GM12878 (cell line): ENCODE data around the gene MAD1L1. TPM values are rescaled to one million over a fixed set of nuclear protein-coding genes. Genes with fewer than 3 reads are reported as not detected.

Experiments
- ATAC-seq: fragments of 200-7000 bp; cut with Tn5 transposase; 3 replicates; pipeline ENCODE4 v1.9.1; 2020; ENCODE audit warnings: mild to moderate bottlenecking, moderate library complexity
- BruUV-seq: library from RNA; stranded (reverse); fragments of 400-500 nt; replicated peaks from 2 replicates; lab custom pipeline; 2021; lab: Mats Ljungman, UMichigan
- CTCF ChIA-PET: fragments of 300-600 bp; sonication (Branson Sonifier 250); formaldehyde crosslinking; extraction: SDS; loops from one replicate; lab custom pipeline; 2021; ENCODE audit warnings: inconsistent platforms; lab: Yijun Ruan, JAX
- POLR2A ChIA-PET: fragments of 350-600 bp; formaldehyde crosslinking; extraction: SDS; loops from one replicate; lab custom pipeline; 2021; ENCODE audit warnings: inconsistent platforms; lab: Charles Lee
- RAD21 ChIA-PET: fragments of 300-600 bp; sonication (Branson Sonifier 250); formaldehyde crosslinking; loops from one replicate; lab custom pipeline; 2023; ENCODE audit warnings: antibody characterized with exemption; ENCODE audit not compliant: unreplicated experiment; lab: Charles Lee
- SMC1A ChIA-PET: fragments of 300-600 bp; sonication (Branson Sonifier 250); formaldehyde crosslinking; loops from one replicate; lab custom pipeline; 2023; ENCODE audit not compliant: unreplicated experiment, uncharacterized antibody; lab: Charles Lee
- DNase-seq: peaks from one replicate; pipeline ENCODE4 v3.0.0-alpha.2; 2011; ENCODE audit warnings: low read depth, low spot score
- FAIRE-seq: peaks from 3 replicates; lab custom pipeline; 2011; peaks lifted over from hg19 to GRCh38; lab: Jason Lieb, UNC
- H2AFZ ChIP-seq: 2 replicates; pipeline ENCODE4 v1.6.0; 2011; ENCODE audit warnings: low read depth, low read length, control low read depth; ENCODE audit not compliant: control insufficient read depth
- H3K27ac ChIP-seq: 2 replicates; pipeline ENCODE4 v1.5.1; 2011; ENCODE audit warnings: control low read depth; ENCODE audit not compliant: control insufficient read depth, insufficient read depth
- H3K27me3 ChIP-seq, 2 experiments: replicated peaks in 1 of 2; 2 replicates each; pipeline versions ENCODE4 v1.6.0 to v1.6.1; 2011; ENCODE audit warnings: low read length in 1 of 2; ENCODE audit not compliant: control insufficient read depth in 2 of 2, insufficient read depth in 2 of 2
- H3K36me3 ChIP-seq, 2 experiments: 2 replicates each; pipeline ENCODE4 v1.5.1; 2011; ENCODE audit warnings: low read length in 1 of 2; ENCODE audit not compliant: control insufficient read depth in 2 of 2, insufficient read depth in 2 of 2
- H3K4me1 ChIP-seq: 2 replicates; pipeline ENCODE4 v1.6.1; 2011; ENCODE audit warnings: mild to moderate bottlenecking, low read length, moderate library complexity, mixed read lengths; ENCODE audit not compliant: control insufficient read depth, insufficient read depth
- H3K4me2 ChIP-seq: 2 replicates; pipeline ENCODE4 v1.6.0; 2011; ENCODE audit warnings: control low read depth; ENCODE audit not compliant: control insufficient read depth, insufficient read depth
- H3K4me3 ChIP-seq: fragments of 200-600 bp; sonication (generic); 2 replicates; pipeline ENCODE4 v1.5.1; 2016
- H3K79me2 ChIP-seq: 2 replicates; pipeline ENCODE4 v1.6.0; 2011; ENCODE audit warnings: low read length; ENCODE audit not compliant: control insufficient read depth, insufficient read depth
- H3K9ac ChIP-seq: 2 replicates; pipeline ENCODE4 v1.8.0; 2011; ENCODE audit warnings: low read length, control low read depth, mixed read lengths; ENCODE audit not compliant: control insufficient read depth, insufficient read depth
- H3K9me3 ChIP-seq: replicated peaks from 3 replicates; pipeline ENCODE4 v1.5.1; 2011; ENCODE audit warnings: mild to moderate bottlenecking, low read length; ENCODE audit not compliant: control insufficient read depth, insufficient read depth
- H4K20me1 ChIP-seq: 2 replicates; pipeline ENCODE4 v1.6.0; 2011; ENCODE audit not compliant: control insufficient read depth, insufficient read depth
- CBX3 ChIP-seq: fragments of 200-600 bp; sonication (generic); IDR thresholded peaks from 2 replicates; pipeline ENCODE4 v1.6.1; 2016; ENCODE audit warnings: low read depth, borderline replicate concordance
- FOXK2 ChIP-seq: fragments of 450-650 bp; IDR thresholded peaks from 2 replicates; pipeline ENCODE4 v1.6.1; 2017; ENCODE audit warnings: mild to moderate bottlenecking, moderate library complexity
- HCFC1 ChIP-seq: fragments of 150-350 bp; IDR thresholded peaks from 2 replicates; pipeline ENCODE4 v1.6.1; 2014; ENCODE audit warnings: low read length
- IRF5 ChIP-seq: fragments of 450-650 bp; IDR thresholded peaks from 2 replicates; pipeline ENCODE4 v1.6.1; 2017; ENCODE audit warnings: borderline replicate concordance
- NR2F1 ChIP-seq: fragments of 450-650 bp; conservative IDR thresholded peaks from 2 replicates; pipeline ENCODE4 v1.6.1; 2017; ENCODE audit warnings: mild to moderate bottlenecking
- POLR2AphosphoS2 ChIP-seq: IDR thresholded peaks from 2 replicates; pipeline ENCODE4 v1.6.1; 2011; ENCODE audit warnings: low read depth, mild to moderate bottlenecking, low read length, improper control_type of control experiment, moderate library complexity
- SMAD5 ChIP-seq: IDR thresholded peaks from 2 replicates; pipeline ENCODE4 v1.6.1; 2016; ENCODE audit warnings: antibody characterized with exemption, low read depth
- TAF1 ChIP-seq: IDR thresholded peaks from 2 replicates; pipeline ENCODE4 v1.6.1; 2011; ENCODE audit warnings: mild to moderate bottlenecking, low read depth, low read length, borderline replicate concordance
- TBL1XR1 ChIP-seq: IDR thresholded peaks from 2 replicates; pipeline ENCODE4 v1.6.1; 2012; ENCODE audit warnings: low read depth, low read length, improper control_type of control experiment
- ZNF274 ChIP-seq: IDR thresholded peaks from one replicate; pipeline ENCODE4 v1.8.0; 2011; ENCODE audit not compliant: insufficient read length, insufficient read depth
- WGBS: methylation state at CpG from one replicate; pipeline ENCODE4 v1.1.6; 2016; ENCODE audit warnings: low lambda C conversion rate; ENCODE audit not compliant: insufficient replicate concordance, insufficient coverage; ENCODE audit errors: missing lambda C conversion rate; 5-methylcytosine and 5-hydroxymethylcytosine counted together
- in situ Hi-C: fragments of 300-500 bp; cut with MboI; formaldehyde crosslinking; loops from 9 replicates; pipeline ENCODE4 v1.14.3; 2018; ENCODE audit warnings: mixed read lengths
- intact Hi-C: fragments of 100-400 bp; cut with micrococcal nuclease; formaldehyde crosslinking; loops from one replicate; pipeline ENCODE4 v1.14.2; 2022; ENCODE audit not compliant: unreplicated experiment
- polyA plus RNA-seq, 11 experiments: library from polyadenylated mRNA; depleted of rRNA in 4 of 11; unstranded in 6 of 11; stranded (reverse) in 5 of 11; fragments of >200 nt; fragmentation: Nextera tagmentation in 4 of 11; fragmentation: Illumina TruSeq in 1 of 11; extraction: Ambion mirVana in 4 of 11; extraction: Trizol in 1 of 11; gene quantifications; 1 replicate in 1 of 11; 2 replicates in 10 of 11; pipeline versions ENCODE4 v1.2.1 to v1.2.3, GENCODE V29; 2011 to 2016; ENCODE audit warnings: inconsistent platforms in 2 of 11, missing spikeins in 2 of 11, low read depth in 1 of 11
- total RNA-seq, 4 experiments: library from RNA; depleted of rRNA in 3 of 4; stranded (reverse); fragments of >200 nt in 3 of 4; fragmentation: Illumina TruSeq in 1 of 4; extraction: Trizol in 1 of 4; gene quantifications; 2 replicates each; pipeline versions ENCODE4 v1.2.1 to v1.2.3, GENCODE V29; 2013 to 2021
- TF ChIP-seq, protein P1 (sequence below): IDR thresholded peaks from 2 replicates; pipeline ENCODE4 v1.6.1; 2011; ENCODE audit warnings: borderline replicate concordance, low read depth, mild to moderate bottlenecking, moderate library complexity, mixed read lengths, low read length; ENCODE audit not compliant: insufficient read depth; ENCODE audit errors: extremely low read length

Gene MAD1L1
- total and polyA plus RNA-seq, 10 of the 15 experiments (the other 5 are each of a cell fraction or from before 2014, with no cell fraction given): 2.2 to 76.8 (median 38.3) TPM

DNA sequence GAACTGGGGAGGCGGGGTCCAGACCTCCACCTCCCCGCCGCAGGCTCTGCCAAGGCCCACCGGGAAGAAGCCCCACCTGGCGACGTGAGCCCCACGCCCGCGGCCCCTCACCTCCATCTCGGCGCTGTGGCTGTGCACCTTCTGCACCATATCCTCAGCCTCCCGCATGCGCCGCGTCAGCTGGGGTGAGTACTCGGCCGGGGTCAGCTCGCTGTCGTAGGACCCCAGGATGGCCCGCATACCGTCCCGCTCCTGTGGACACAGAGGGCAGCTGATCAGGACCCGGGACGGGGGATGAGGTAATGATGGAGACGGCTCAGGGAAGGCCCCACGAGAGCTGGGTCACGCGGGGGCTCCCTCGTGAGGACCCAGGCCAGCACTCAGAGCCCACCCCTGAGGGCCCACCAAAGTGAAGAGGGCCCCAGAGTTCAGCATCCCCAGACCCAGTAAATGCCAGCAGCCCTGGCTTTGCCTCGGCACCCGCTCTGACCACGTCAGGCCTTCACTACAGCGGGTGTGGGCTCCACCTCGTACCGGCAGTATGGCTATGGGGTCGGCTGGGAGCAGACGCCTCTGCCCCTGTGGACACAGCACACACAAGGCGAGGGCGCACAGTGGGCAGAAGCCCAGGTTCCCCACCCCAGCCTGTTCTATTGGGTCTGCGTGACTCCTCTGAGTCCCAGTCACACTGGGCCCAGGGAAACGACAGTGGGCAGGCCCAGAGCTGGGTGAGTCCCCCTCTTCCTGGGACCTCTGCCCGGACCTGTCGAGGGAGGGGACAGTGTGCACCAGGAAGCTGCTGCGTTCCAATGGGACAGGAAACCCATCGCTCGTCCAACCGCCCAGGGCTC, 218.1 kb downstream of the MAD1L1 start:
- Histone ChIP-seq H3K27ac (no peak overlapping the region), H3K4me1 (peaks cover 9% of the 10 kb centered on the region), H3K79me2 (no peaks in the 10 kb centered on the region), H3K27me3 (no peaks in the 10 kb centered on the region), H3K36me3 (peaks cover 0 to 5% of the 10 kb centered on the region in 2 experiments; a peak in 2 of 4 replicates), H3K9ac (no peak overlapping the region), H3K4me2 (no peak overlapping the region), H2AFZ (no peak overlapping the region), H3K9me3 (no peaks in the 10 kb centered on the region), H3K4me3 (no peak overlapping the region), H4K20me1 (no peaks in the 10 kb centered on the region)
- RAD21 ChIA-PET: no interaction called here
- ATAC-seq: no peak
- FAIRE-seq: no peak
- intact Hi-C loops: no loop called here
- SMC1A ChIA-PET: no interaction called here
- BruUV-seq: no TSS peak
- CTCF ChIA-PET: no interaction called here
- POLR2A ChIA-PET: no interaction called here
- in situ Hi-C loops: no loop called here
- no peak for DNase-seq
- 95% methylated on average over 47 of the region's 47 CpGs for WGBS
- TF ChIP-seq IRF5 (no peak), NR2F1 (no peak), SMAD5 (no peak), HCFC1 (no peak), ZNF274 (no peak), FOXK2 (no peak), TBL1XR1 (no peak), POLR2AphosphoS2 (no peak), CBX3 (no peak), TAF1 (no peak)
- TF ChIP-seq, protein P1, sequence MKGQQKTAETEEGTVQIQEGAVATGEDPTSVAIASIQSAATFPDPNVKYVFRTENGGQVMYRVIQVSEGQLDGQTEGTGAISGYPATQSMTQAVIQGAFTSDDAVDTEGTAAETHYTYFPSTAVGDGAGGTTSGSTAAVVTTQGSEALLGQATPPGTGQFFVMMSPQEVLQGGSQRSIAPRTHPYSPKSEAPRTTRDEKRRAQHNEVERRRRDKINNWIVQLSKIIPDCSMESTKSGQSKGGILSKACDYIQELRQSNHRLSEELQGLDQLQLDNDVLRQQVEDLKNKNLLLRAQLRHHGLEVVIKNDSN: no peak
